Measurements from ENCODE around the gene PELO.

DNA sequence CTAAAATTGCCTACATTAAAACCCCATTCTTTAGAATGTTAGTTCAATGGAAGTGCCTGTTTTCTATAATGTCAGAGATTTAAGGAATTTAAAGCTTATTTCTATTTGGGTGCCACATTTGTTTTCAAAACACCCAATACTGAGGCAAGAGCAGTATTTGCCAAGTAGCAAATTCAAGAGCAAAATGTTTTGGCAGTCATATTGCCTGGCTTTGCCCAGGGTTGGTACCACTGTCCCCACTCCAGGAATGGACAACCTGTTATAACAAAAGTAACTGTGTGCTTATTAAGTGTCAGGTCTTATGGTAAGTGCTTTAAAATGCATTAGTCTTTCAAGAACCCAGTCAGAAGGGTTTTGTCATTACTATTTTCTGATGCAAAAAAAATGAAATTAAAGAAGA is 19.3 kb downstream of the PELO start:
- TF ChIP-seq, protein P1, sequence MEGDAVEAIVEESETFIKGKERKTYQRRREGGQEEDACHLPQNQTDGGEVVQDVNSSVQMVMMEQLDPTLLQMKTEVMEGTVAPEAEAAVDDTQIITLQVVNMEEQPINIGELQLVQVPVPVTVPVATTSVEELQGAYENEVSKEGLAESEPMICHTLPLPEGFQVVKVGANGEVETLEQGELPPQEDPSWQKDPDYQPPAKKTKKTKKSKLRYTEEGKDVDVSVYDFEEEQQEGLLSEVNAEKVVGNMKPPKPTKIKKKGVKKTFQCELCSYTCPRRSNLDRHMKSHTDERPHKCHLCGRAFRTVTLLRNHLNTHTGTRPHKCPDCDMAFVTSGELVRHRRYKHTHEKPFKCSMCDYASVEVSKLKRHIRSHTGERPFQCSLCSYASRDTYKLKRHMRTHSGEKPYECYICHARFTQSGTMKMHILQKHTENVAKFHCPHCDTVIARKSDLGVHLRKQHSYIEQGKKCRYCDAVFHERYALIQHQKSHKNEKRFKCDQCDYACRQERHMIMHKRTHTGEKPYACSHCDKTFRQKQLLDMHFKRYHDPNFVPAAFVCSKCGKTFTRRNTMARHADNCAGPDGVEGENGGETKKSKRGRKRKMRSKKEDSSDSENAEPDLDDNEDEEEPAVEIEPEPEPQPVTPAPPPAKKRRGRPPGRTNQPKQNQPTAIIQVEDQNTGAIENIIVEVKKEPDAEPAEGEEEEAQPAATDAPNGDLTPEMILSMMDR (IDR thresholded peaks at IDR 0.05), result no peak
- TF ChIP-seq POLR2A (IDR thresholded peaks at IDR 0.05), result no peak

Measured in thyroid gland (tissue), 4 donors.